Panc1 (cell line): ENCODE results near the gene EXD1. TPM values are rescaled to one million over a fixed set of nuclear protein-coding genes. Genes with fewer than 3 reads are reported as not detected.

Experiments
- ATAC-seq: fragments of 200-7000 bp; cut with Tn5 transposase; 2 replicates; pipeline ENCODE4 v1.9.1; 2020; ENCODE audit warnings: mild to moderate bottlenecking, moderate library complexity
- BruUV-seq: library from RNA; stranded (reverse); fragments of 400-500 nt; replicated peaks from 2 replicates; lab custom pipeline; 2021; lab: Mats Ljungman, UMichigan
- CTCF ChIA-PET: fragments of 300-600 bp; sonication (Branson Sonifier 250); formaldehyde crosslinking; loops from one replicate; lab custom pipeline; 2022; ENCODE audit warnings: antibody characterized with exemption; lab: Charles Lee
- POLR2A ChIA-PET: fragments of 300-600 bp; sonication (Branson Sonifier 250); formaldehyde crosslinking; loops from one replicate; lab custom pipeline; 2022; ENCODE audit warnings: antibody characterized with exemption; lab: Charles Lee
- DNase-seq: peaks from one replicate; pipeline ENCODE4 v3.0.0-alpha.2; 2010; ENCODE audit warnings: low read depth, low spot score
- H3K27ac ChIP-seq: 2 replicates; pipeline ENCODE4 v1.5.1; 2011; ENCODE audit warnings: mild to moderate bottlenecking, low read length, inconsistent platforms
- H3K27me3 ChIP-seq: fragments of 200-500 bp; sonication (Bioruptor generic); 2 replicates; pipeline ENCODE4 v1.6.0; 2014; ENCODE audit warnings: low read length, inconsistent platforms; ENCODE audit not compliant: control insufficient read depth, insufficient read depth
- H3K36me3 ChIP-seq: fragments of 200-500 bp; sonication (Bioruptor generic); 2 replicates; pipeline ENCODE4 v1.5.1; 2014; ENCODE audit warnings: inconsistent platforms, mild to moderate bottlenecking, low read length, moderate library complexity; ENCODE audit not compliant: control insufficient read depth, insufficient read depth
- H3K4me1 ChIP-seq: 2 replicates; pipeline ENCODE4 v1.5.1; 2011; ENCODE audit warnings: inconsistent platforms, mild to moderate bottlenecking, low read length, moderate library complexity; ENCODE audit not compliant: control insufficient read depth, insufficient read depth
- H3K4me3 ChIP-seq, 2 experiments: 2 replicates each; pipeline ENCODE4 v1.5.1; 2011 to 2012; ENCODE audit warnings: low read depth in 2 of 2, low read length in 2 of 2, mild to moderate bottlenecking in 2 of 2, inconsistent platforms in 1 of 2, moderate library complexity in 1 of 2
- H3K9me3 ChIP-seq: fragments of 200-500 bp; sonication (Bioruptor generic); 2 replicates; pipeline ENCODE4 v1.5.1; 2014; ENCODE audit warnings: low read depth, mild to moderate bottlenecking, inconsistent platforms, low read length, moderate library complexity; ENCODE audit not compliant: control insufficient read depth, insufficient read depth
- POLR2AphosphoS5 ChIP-seq: IDR thresholded peaks from 2 replicates; pipeline ENCODE4 v1.6.1; 2012; ENCODE audit warnings: mild to moderate bottlenecking, low read depth, low read length, moderate library complexity
- SIN3A ChIP-seq: IDR thresholded peaks from 2 replicates; pipeline ENCODE4 v1.6.1; 2012; ENCODE audit warnings: low read depth, mild to moderate bottlenecking, low read length, moderate library complexity, borderline replicate concordance; ENCODE audit not compliant: insufficient read depth
- TCF7L2 ChIP-seq: IDR thresholded peaks from 2 replicates; pipeline ENCODE4 v1.6.1; 2011; ENCODE audit warnings: mild to moderate bottlenecking, low read depth, low read length, inconsistent platforms
- in situ Hi-C: cut with HindIII; loops from 2 replicates; pipeline ENCODE4 v1.10.0; 2016; ENCODE audit warnings: low sequenced_read_pairs, low pct_unique_long_range_greater_than_20kb
- intact Hi-C: fragments of 100-400 bp; cut with micrococcal nuclease; formaldehyde crosslinking; loops from one replicate; pipeline ENCODE4 v1.10.0; 2022; ENCODE audit not compliant: unreplicated experiment
- total RNA-seq: library from RNA; stranded (reverse); gene quantifications from one replicate; pipeline ENCODE4 v1.2.1, GENCODE V29; 2021; ENCODE audit not compliant: unreplicated experiment
- TF ChIP-seq, protein P1 (sequence below): fragments of 450-650 bp; IDR thresholded peaks from 2 replicates; pipeline ENCODE4 v1.5.1; 2017; ENCODE audit warnings: mild to moderate bottlenecking
- TF ChIP-seq, protein P2 (sequence below), 2 experiments: IDR thresholded peaks; 2 replicates each; pipeline ENCODE4 v1.6.1; 2011 to 2012; ENCODE audit warnings: low read depth in 2 of 2, control low read depth in 1 of 2, low read length in 1 of 2, mild to moderate bottlenecking in 1 of 2, moderate library complexity in 1 of 2; ENCODE audit not compliant: insufficient read depth in 1 of 2

EXD1 gene
- total RNA-seq, 1 experiment from 2014 or later, result 0.15 TPM

DNA sequence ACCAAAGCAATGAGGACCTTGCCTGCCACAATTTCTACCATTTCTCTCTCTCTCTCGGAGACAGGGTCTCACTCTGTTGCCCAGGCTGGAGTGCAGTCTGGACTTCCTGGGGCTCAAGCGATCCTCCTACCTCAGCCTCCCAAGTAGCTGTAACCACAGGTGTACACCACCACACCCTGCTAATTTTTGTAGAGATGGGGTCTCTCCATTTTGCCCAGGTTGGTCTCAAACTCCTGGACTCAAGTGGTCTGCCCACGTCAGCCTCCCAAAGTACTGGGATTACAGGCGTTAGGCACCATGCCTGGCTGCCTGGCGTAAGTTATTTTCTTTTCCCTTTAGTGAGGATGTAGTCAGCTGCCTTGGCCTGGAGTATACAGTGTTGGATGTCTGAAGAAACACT lies 76.8 kb downstream of the EXD1 start:
- ChIA-PET CTCF (no interaction called here), POLR2A (no interaction called here)
- no peak overlapping the region for H3K4me3 ChIP-seq
- ATAC-seq (no peak), DNase-seq (no peak)
- H3K27me3 ChIP-seq, result no peaks in the 10 kb centered on the region
- BruUV-seq, result no TSS peak
- no peaks in the 10 kb centered on the region for H3K36me3 ChIP-seq
- intact Hi-C loops (no loop called here), in situ Hi-C loops (no loop called here)
- no peak for TF ChIP-seq POLR2AphosphoS5
- TF ChIP-seq, protein P1, sequence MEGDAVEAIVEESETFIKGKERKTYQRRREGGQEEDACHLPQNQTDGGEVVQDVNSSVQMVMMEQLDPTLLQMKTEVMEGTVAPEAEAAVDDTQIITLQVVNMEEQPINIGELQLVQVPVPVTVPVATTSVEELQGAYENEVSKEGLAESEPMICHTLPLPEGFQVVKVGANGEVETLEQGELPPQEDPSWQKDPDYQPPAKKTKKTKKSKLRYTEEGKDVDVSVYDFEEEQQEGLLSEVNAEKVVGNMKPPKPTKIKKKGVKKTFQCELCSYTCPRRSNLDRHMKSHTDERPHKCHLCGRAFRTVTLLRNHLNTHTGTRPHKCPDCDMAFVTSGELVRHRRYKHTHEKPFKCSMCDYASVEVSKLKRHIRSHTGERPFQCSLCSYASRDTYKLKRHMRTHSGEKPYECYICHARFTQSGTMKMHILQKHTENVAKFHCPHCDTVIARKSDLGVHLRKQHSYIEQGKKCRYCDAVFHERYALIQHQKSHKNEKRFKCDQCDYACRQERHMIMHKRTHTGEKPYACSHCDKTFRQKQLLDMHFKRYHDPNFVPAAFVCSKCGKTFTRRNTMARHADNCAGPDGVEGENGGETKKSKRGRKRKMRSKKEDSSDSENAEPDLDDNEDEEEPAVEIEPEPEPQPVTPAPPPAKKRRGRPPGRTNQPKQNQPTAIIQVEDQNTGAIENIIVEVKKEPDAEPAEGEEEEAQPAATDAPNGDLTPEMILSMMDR, result no peak
- TF ChIP-seq TCF7L2, result no peak
- TF ChIP-seq, protein P2, sequence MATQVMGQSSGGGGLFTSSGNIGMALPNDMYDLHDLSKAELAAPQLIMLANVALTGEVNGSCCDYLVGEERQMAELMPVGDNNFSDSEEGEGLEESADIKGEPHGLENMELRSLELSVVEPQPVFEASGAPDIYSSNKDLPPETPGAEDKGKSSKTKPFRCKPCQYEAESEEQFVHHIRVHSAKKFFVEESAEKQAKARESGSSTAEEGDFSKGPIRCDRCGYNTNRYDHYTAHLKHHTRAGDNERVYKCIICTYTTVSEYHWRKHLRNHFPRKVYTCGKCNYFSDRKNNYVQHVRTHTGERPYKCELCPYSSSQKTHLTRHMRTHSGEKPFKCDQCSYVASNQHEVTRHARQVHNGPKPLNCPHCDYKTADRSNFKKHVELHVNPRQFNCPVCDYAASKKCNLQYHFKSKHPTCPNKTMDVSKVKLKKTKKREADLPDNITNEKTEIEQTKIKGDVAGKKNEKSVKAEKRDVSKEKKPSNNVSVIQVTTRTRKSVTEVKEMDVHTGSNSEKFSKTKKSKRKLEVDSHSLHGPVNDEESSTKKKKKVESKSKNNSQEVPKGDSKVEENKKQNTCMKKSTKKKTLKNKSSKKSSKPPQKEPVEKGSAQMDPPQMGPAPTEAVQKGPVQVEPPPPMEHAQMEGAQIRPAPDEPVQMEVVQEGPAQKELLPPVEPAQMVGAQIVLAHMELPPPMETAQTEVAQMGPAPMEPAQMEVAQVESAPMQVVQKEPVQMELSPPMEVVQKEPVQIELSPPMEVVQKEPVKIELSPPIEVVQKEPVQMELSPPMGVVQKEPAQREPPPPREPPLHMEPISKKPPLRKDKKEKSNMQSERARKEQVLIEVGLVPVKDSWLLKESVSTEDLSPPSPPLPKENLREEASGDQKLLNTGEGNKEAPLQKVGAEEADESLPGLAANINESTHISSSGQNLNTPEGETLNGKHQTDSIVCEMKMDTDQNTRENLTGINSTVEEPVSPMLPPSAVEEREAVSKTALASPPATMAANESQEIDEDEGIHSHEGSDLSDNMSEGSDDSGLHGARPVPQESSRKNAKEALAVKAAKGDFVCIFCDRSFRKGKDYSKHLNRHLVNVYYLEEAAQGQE (IDR thresholded peaks at IDR 0.05; ENCODE audit: insufficient read depth in 1 of 2, low read depth in 2 of 2, low read length in 1 of 2), result no peak
- no peak for TF ChIP-seq SIN3A
- H3K4me1 ChIP-seq, result peaks cover 3% of the 10 kb centered on the region; the same call in 1 of the 2 replicates
- H3K9me3 ChIP-seq, result no peaks in the 10 kb centered on the region
- H3K27ac ChIP-seq, result no peak overlapping the region

DNA sequence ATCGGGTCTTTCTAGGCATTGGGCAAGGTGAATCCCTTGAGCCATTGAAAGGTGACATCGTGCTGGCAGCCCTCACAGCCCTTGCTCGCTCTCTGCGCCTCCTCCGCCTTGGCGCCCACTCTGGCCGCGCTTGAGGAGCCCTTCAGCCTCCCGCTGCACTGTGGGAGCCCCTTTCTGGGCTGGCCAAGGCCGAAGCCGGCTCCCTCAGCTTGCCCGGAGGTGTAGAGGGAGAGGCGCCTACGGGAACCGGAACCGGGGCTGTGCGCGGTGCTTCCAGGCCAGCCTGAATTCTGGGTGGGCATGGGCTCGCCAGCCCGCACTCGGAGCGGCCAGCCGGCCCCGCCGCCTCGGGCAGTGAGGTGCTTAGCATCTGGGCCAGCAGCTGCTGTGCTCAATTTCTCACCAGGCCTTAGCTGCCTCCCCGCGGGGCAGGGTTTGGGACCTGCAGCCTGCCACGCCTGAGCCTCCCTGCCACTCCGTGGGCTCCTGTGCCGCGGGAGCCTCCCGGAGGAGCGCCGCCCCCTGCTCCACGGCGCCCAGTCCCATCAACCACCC lies 79.0 kb downstream of the EXD1 start:
- CTCF ChIA-PET, result no interaction called here
- H3K4me1 ChIP-seq, result peaks cover 3% of the 10 kb centered on the region; the same call in 1 of the 2 replicates
- POLR2A ChIA-PET, result no interaction called here
- H3K4me3 ChIP-seq, result no peak overlapping the region
- no peaks in the 10 kb centered on the region for H3K36me3 ChIP-seq
- TF ChIP-seq, protein P1, result no peak
- TF ChIP-seq, protein P2 (IDR thresholded peaks at IDR 0.05; ENCODE audit: insufficient read depth in 1 of 2, low read depth in 2 of 2, low read length in 1 of 2), result no peak
- TF ChIP-seq SIN3A (no peak), POLR2AphosphoS5 (no peak), TCF7L2 (no peak)
- in situ Hi-C loops, result no loop called here
- no TSS peak for BruUV-seq
- no peak overlapping the region for H3K27ac ChIP-seq
- DNase-seq (no peak), ATAC-seq (no peak)
- no peaks in the 10 kb centered on the region for H3K27me3 ChIP-seq
- intact Hi-C loops, result no loop called here
- H3K9me3 ChIP-seq, result no peaks in the 10 kb centered on the region
